HG02571 (cell line): Measurements from ENCODE around the gene SLC39A10.
"Not testable (repeated sequence)": the region's sequence is repeated elsewhere in the genome, so short reads cannot be mapped to it uniquely, and the experiment has no call there.

Source experiments
- ATAC-seq: cut with Tn5 transposase; IDR thresholded peaks from one replicate; pipeline ENCODE4 v1.9.1; 2021; ENCODE audit warnings: mild to moderate bottlenecking, moderate library complexity; ENCODE audit not compliant: unreplicated experiment

Gene SLC39A10

GRCh38 chr2:195672674-195673073, 15.6 kb downstream of the SLC39A10 start:
- ATAC-seq = no peak

- ATAC-seq = no peak
Observed at GRCh38 chr2:195674491-195675221, 17.6 kb downstream of the SLC39A10 start.

DNA sequence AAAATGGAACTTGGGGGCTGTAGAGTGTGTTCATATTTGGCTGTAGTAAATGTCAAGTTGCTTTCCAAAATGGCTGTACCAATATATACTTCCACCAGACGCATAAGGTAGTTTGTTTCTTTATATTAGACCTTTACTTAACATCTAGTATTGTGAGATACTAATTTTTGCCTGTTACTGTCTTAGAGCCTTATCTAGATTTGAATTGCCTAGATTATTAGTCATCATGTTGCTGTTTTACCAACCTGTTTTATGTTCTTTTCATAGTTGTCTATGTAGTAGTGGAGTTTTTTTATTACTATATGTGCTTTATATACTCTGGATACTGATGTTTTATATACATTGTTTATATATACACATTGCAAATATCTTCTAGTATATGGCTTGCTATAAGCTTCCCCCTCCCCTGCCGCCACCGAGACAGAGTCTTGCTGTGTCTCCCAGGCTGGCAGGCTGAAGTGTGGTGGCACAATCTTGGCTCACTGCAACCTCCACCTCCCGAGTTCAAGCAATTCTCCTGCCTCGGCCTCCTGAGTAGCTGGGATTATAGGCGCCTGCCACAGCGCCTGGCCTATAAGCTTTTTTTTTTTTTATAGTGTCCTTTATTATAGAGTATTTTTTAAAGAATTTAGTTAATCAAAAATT, 18.9 kb downstream of the SLC39A10 start:
- ATAC-seq = no peak

DNA sequence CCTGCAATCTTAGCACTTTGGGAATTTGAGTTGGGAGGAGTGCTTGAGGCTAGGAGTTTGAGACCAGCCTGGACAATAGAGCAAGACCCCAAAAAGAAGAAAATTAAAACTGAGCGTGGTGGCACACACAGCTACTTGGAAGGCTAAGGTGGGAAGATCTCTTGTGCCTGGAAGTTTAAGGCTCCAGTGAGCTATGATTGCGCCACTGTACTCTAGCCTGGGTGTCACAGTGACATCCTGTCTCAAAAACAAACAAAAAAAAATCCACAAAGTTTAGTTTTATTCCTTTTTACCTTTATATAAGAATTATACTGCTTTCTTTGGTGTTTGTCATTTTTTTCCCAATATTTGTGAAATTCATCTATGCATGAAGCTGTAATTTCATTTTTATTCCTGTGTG, 20.3 kb downstream of the SLC39A10 start:
- ATAC-seq = no peak

DNA sequence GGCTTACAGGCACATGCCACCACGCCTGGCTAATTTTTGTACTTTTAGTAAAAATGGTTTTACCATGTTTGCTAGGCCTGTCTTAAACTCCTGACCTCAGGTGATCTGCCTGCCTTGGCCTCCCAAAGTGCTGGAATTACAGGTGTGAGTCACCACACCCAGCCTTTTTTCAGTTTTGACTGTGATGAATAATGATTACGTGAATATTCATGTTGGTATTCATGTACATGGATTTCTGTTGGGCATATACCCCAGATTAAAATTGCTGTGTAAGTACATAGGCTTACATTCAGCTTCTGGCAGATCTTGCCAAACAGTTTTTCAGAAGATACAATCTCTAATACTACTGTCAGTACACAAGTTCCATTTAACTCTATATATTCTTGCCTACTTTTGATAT, 20.9 kb downstream of the SLC39A10 start:
- ATAC-seq = no peak

GRCh38 chr2:195682077-195682476, 25.1 kb downstream of the SLC39A10 start:
- ATAC-seq = no peak

- ATAC-seq = no peak
Observed at GRCh38 chr2:195683174-195683573, 26.1 kb downstream of the SLC39A10 start.

DNA sequence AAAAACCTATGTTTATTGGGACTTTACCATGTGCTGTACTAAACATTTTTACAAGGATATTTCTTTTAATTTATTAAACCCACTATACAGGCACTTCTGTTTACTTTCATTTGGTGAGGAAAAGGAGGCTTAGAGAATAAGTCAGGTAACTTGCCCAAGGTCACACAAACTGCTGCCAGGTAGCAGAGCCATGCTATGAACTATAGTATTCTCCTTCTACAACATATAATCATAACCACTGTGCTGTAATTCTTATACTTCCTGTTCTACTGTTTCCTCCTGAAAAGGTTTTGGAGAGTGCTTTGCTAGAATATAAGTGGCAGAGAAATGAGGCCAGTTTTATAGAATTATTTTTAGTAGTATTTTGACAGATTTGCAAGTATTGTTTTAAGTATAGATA, 29.5 kb downstream of the SLC39A10 start:
- no peak for ATAC-seq

- no peak for ATAC-seq
Observed at GRCh38 chr2:195687320-195688086, 30.5 kb downstream of the SLC39A10 start.

DNA sequence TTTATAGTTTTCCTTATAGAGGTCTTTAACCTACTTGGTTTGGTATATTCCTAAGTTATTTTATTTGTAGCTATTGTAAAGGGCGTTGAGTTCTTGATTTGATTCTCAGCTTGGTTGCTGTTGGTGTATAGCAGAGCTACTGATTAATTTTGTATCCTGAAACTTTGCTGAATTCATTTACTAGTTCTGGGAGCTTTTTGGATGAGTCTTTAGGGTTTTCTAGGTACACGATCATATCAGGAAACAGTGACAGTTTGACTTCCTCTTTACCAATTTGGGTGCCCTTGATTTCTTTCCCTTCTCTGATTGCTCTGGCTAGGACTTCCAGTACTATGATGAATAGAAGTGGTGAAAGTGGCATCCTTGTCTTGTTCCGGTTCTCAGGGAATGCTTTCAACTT, 35.5 kb downstream of the SLC39A10 start:
- ATAC-seq = not testable (repeated sequence)

DNA sequence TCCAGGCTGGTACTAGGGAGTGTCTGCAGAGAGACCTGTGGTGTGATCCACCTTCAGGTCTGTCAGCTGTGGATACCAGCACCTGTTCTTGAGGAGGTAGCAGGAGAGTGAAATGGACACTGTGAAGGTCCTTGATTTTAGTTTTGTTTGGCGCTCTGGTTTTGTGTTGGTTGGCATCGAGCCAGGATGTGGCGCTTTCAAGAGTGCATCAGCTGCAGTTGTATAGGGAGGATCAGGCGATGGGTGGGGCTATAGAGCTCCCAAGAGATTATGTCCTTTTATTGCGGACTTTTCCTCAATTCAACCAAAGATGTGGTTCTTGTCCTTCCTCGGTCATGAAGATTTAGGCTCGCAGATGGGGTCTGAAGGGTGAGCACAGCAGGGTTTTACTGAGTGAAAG, 37.5 kb downstream of the SLC39A10 start:
- no peak for ATAC-seq

- no peak for ATAC-seq
Observed at GRCh38 chr2:195695002-195695631, 38.1 kb downstream of the SLC39A10 start.

GRCh38 chr2:195696012-195696411, 39.0 kb downstream of the SLC39A10 start:
- ATAC-seq = no peak

DNA sequence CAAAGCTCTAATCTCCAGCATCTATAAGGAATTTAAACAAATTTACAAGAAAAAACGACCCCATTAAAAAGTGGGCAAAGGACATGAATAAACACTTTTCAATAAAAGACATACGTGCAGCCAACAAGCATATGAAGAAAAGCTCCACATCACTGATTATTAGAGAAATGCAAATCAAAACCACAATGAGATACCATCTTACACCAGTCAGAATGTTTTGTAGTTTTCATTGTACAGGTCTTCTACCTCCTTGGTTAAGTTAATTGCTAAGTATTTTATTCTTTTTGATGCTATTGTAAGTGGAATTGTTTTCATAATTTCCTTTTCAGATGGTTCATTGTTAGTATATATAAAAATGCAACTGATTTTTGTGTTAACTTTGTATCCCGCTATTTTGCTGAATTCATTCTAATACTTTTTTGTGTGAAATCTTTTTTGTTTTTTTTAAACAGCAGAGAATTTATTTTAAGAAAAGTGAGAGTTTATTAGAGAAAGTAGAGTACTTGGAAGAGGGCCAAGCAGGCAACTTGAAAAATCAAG, 40.7 kb downstream of the SLC39A10 start:
- ATAC-seq = no peak

GRCh38 chr2:195700480-195700879, 43.5 kb downstream of the SLC39A10 start:
- ATAC-seq = no peak

GRCh38 chr2:195706161-195706900, 49.3 kb downstream of the SLC39A10 start:
- ATAC-seq = no peak

- ATAC-seq = no peak
Observed at GRCh38 chr2:195709901-195710806, 53.1 kb downstream of the SLC39A10 start.

DNA sequence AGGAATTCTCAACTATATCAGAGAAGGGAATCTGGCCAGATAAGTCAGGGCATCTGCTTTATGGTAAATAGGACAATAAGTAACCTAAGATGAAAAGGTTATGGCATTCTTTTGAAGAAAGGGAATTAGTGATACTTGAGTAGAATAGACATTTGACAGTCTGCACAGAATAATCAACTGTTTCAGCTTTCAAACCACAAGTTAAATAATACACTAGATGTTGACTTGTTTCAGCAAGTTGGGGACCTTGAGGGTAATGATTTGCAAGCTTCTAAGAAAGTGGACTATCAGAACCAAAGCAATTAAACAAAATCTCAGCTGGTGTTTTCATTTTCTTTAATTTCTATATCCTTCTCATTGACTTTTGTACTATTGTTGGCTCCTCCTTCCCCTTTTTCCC, 54.5 kb downstream of the SLC39A10 start:
- ATAC-seq = no peak

DNA sequence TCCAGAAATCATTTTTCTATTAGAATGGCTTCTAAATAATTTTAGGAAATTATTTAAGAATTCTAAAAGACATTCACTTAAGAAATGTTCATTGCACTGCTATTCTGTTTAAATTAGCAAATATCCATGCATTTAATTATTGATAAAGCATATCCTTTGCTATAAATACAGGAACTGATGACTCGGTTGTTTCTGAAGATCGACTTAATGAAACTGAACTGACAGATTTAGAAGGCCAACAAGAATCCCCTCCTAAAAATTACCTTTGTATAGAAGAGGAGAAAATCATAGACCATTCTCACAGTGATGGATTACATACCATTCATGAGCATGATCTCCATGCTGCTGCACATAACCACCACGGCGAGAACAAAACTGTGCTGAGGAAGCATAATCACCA, 59.4 kb downstream of the SLC39A10 start:
- ATAC-seq = no peak
